ENCODE data around the gene SCAI. TPM values are rescaled to one million over a fixed set of nuclear protein-coding genes. Genes with fewer than 3 reads are reported as not detected.
"Not testable (repeated sequence)": the region's sequence is repeated elsewhere in the genome, so short reads cannot be mapped to it uniquely, and the experiment has no call there.

The SCAI gene
- total RNA-seq, 4 donors from 2014 or later = 5.6 to 10.4 (median 7.8) TPM

- Histone ChIP-seq H3K4me1 (peaks cover 0 to 11% (median 6%) of the 10 kb centered on the region in 4 donors), H3K4me3 (no peak overlapping the region), H3K27me3 (no peaks in the 10 kb centered on the region), H3K9me3 (no peaks in the 10 kb centered on the region), H3K27ac (replicated peaks in 1 of 4) (no peak overlapping the region), H3K36me3 (no peaks in the 10 kb centered on the region)
- DNase-seq (ENCODE audit: extremely low spot score) = peak; percentile 77
- WGBS = 97% methylated on average over 2 of the region's 2 CpGs
- no peak for TF ChIP-seq POLR2AphosphoS5 (IDR thresholded peaks at IDR 0.05)
- no peak for TF ChIP-seq POLR2A (IDR thresholded peaks at IDR 0.05; ENCODE audit: low read depth)
- TF ChIP-seq CTCF (IDR thresholded peaks at IDR 0.05) = no peak
- no peak for TF ChIP-seq EP300 (IDR thresholded peaks at IDR 0.05)
- intact Hi-C loops (cut with DNase I) = no loop called here
Measured at GRCh38 chr9:125110464-125110863, 32.9 kb downstream of the SCAI start.

- H3K4me1 ChIP-seq = peaks cover 3 to 20% (median 15%) of the 10 kb centered on the region in 4 donors
- DNase-seq (ENCODE audit: extremely low spot score); H3K9me3 ChIP-seq; H3K36me3 ChIP-seq; H3K4me3 ChIP-seq; H3K27me3 ChIP-seq; H3K27ac ChIP-seq (replicated peaks in 1 of 4); intact Hi-C loops (cut with DNase I): not testable (repeated sequence)
- 92% methylated on average over 10 of the region's 33 CpGs for WGBS
Measured at GRCh38 chr9:125108541-125108940, 34.8 kb downstream of the SCAI start.

- TF ChIP-seq POLR2AphosphoS5 (IDR thresholded peaks at IDR 0.05) = no peak
- TF ChIP-seq EP300 (IDR thresholded peaks at IDR 0.05) = no peak
- TF ChIP-seq POLR2A (IDR thresholded peaks at IDR 0.05; ENCODE audit: low read depth) = no peak
- no peak for TF ChIP-seq CTCF (IDR thresholded peaks at IDR 0.05)
Measured at GRCh38 chr9:125106285-125106893, 36.9 kb downstream of the SCAI start.

GRCh38 chr9:125103770-125104460 is 39.4 kb downstream of the SCAI start:
- Histone ChIP-seq H3K27ac (replicated peaks in 1 of 4) (no peak overlapping the region), H3K36me3 (no peaks in the 10 kb centered on the region), H3K4me3 (no peak overlapping the region), H3K27me3 (no peaks in the 10 kb centered on the region), H3K9me3 (no peaks in the 10 kb centered on the region), H3K4me1 (peaks cover 10 to 46% (median 36%) of the 10 kb centered on the region in 4 donors)
- WGBS = 32% methylated on average over 3 of the region's 3 CpGs
- TF ChIP-seq EP300 (IDR thresholded peaks at IDR 0.05) (no peak), POLR2A (IDR thresholded peaks at IDR 0.05; ENCODE audit: low read depth) (no peak), CTCF (IDR thresholded peaks at IDR 0.05) (no peak), POLR2AphosphoS5 (IDR thresholded peaks at IDR 0.05) (no peak)
- intact Hi-C loops (cut with DNase I) = no loop called here
- no peak for DNase-seq (ENCODE audit: extremely low spot score)

More at GRCh38 chr9:125106285-125106893, 36.9 kb downstream of the SCAI start:
- Histone ChIP-seq H3K4me1 (peaks cover 3 to 33% (median 27%) of the 10 kb centered on the region in 4 donors), H3K36me3 (no peaks in the 10 kb centered on the region), H3K27me3 (no peaks in the 10 kb centered on the region), H3K4me3 (no peak overlapping the region), H3K9me3 (no peaks in the 10 kb centered on the region), H3K27ac (replicated peaks in 1 of 4) (peak overlapping the region in 3 of 4 donors; percentile 7 to 25 (median 22))
- intact Hi-C loops (cut with DNase I) = no loop called here
- DNase-seq (ENCODE audit: extremely low spot score) = no peak

GRCh38 chr9:125103021-125103420 is 40.3 kb downstream of the SCAI start:
- Histone ChIP-seq H3K4me1 (peaks cover 10 to 55% (median 42%) of the 10 kb centered on the region in 4 donors), H3K36me3 (no peaks in the 10 kb centered on the region), H3K9me3 (no peaks in the 10 kb centered on the region), H3K4me3 (no peak overlapping the region), H3K27ac (replicated peaks in 1 of 4) (no peak overlapping the region), H3K27me3 (no peaks in the 10 kb centered on the region)
- intact Hi-C loops (cut with DNase I) = no loop called here
- no peak for DNase-seq (ENCODE audit: extremely low spot score)
- TF ChIP-seq CTCF (IDR thresholded peaks at IDR 0.05) (no peak), POLR2AphosphoS5 (IDR thresholded peaks at IDR 0.05) (no peak), POLR2A (IDR thresholded peaks at IDR 0.05; ENCODE audit: low read depth) (no peak), EP300 (IDR thresholded peaks at IDR 0.05) (no peak)
- WGBS = 97% methylated on average over 1 of the region's 1 CpG
